Stomach (tissue), 9 donors: ENCODE measurements around the gene POLD4. TPM values are rescaled to one million over a fixed set of nuclear protein-coding genes. Genes with fewer than 3 reads are reported as not detected.
A peak's percentile ranks its signal among the peaks of the same experiment; 100 is the strongest.

Experiments
- DNase-seq, 2 donors: peaks; one replicate each; pipeline versions ENCODE4 v3.0.0 to v3.0.0-alpha.2; 2013 to 2019
- H3K27ac ChIP-seq, 5 donors: fragments of 200-600 bp in 4 of 5; sonication (generic) in 4 of 5; one replicate each; pipeline ENCODE4 v1.5.1; 2013 to 2019; ENCODE audit warnings: mild to moderate bottlenecking in 1 of 5, moderate library complexity in 1 of 5
- H3K27me3 ChIP-seq, 3 donors: fragments of 200-600 bp; sonication (generic); one replicate each; pipeline ENCODE4 v1.5.1; 2017 to 2019; ENCODE audit warnings: mixed run types in 1 of 3
- H3K36me3 ChIP-seq, 4 donors: fragments of 200-600 bp; sonication (generic); 1 replicate in 3 of 4; 2 replicates in 1 of 4; pipeline ENCODE4 v1.5.1; 2016 to 2019
- H3K4me1 ChIP-seq, 4 donors: fragments of 200-600 bp; sonication (generic); one replicate each; pipeline ENCODE4 v1.5.1; 2016 to 2019
- H3K4me3 ChIP-seq, 4 donors: fragments of 200-600 bp; sonication (generic) in 3 of 4; one replicate each; pipeline ENCODE4 v1.5.1; 2016 to 2019; ENCODE audit warnings: mild to moderate bottlenecking in 1 of 4
- H3K9me3 ChIP-seq, 4 donors: fragments of 200-600 bp; sonication (generic); one replicate each; pipeline ENCODE4 v1.5.1; 2016 to 2019
- CTCF ChIP-seq, 7 experiments: fragments of 450-650 bp in 4 of 7; fragments of 200-600 bp in 3 of 7; sonication (generic) in 3 of 7; IDR thresholded peaks; one replicate each; pipeline ENCODE4 v1.5.1; 2016 to 2019; ENCODE audit warnings: antibody characterized with exemption in 7 of 7, control low read depth in 2 of 7, mild to moderate bottlenecking in 1 of 7
- EP300 ChIP-seq: sonication (generic); formaldehyde crosslinking; IDR thresholded peaks from one replicate; pipeline ENCODE4 v1.6.1; 2017; ENCODE audit warnings: antibody characterized with exemption
- POLR2A ChIP-seq, 4 donors: fragments of 450-650 bp; IDR thresholded peaks; one replicate each; pipeline ENCODE4 v1.6.1; 2016; ENCODE audit warnings: antibody characterized with exemption in 4 of 4, control low read depth in 2 of 4, mild to moderate bottlenecking in 1 of 4, moderate library complexity in 1 of 4
- POLR2AphosphoS5 ChIP-seq, 3 donors: sonication (generic); formaldehyde crosslinking; IDR thresholded peaks; one replicate each; pipeline ENCODE4 v1.6.1; 2016; ENCODE audit warnings: antibody characterized with exemption in 3 of 3
- WGBS, 5 donors: extraction: QIAGEN DNeasy Blood & Tissue Kit in 3 of 5; methylation state at CpG; one replicate each; pipeline versions ENCODE4 v1.1.5 to v1.1.7; 2013 to 2018; 5-methylcytosine and 5-hydroxymethylcytosine counted together
- intact Hi-C: fragments of 100-400 bp; cut with DNase I; formaldehyde crosslinking; loops from one replicate; pipeline ENCODE4 v1.15.1; 2023; ENCODE audit warnings: low total_unique reads
- polyA plus RNA-seq, 3 donors: library from polyadenylated mRNA; stranded (reverse); fragments of 200-250 nt; gene quantifications; one replicate each; pipeline ENCODE4 v1.2.3, GENCODE V29; 2013
- total RNA-seq, 5 donors: library from RNA; depleted of rRNA; stranded (reverse); fragments of >200 nt; gene quantifications; one replicate each; pipeline versions ENCODE4 v1.1.0 to v1.2.3, GENCODE V29; 2014 to 2016
- donor health status: healthy with polysubstance abuse.
- donor health status: Bipolar disorder and iron deficiency.
- donor health status: healthy.

The POLD4 gene
- total and polyA plus RNA-seq, 8 donors = 13.8 to 316 (median 109) TPM

- no peak for TF ChIP-seq POLR2A (IDR thresholded peaks at IDR 0.05)
- TF ChIP-seq CTCF (IDR thresholded peaks at IDR 0.05) = no peak
- no peak for TF ChIP-seq POLR2AphosphoS5 (IDR thresholded peaks at IDR 0.05)
- TF ChIP-seq EP300 = no peak
- Histone ChIP-seq H3K4me1 (peaks cover 37 to 62% (median 53%) of the 10 kb centered on the region in 4 donors), H3K9me3 (no peaks in the 10 kb centered on the region), H3K36me3 (no peaks in the 10 kb centered on the region), H3K27ac (peak overlapping the region; percentile 72 to 99 (median 97)), H3K4me3 (peak overlapping the region in 2 of 4 donors; percentile 66 to 77), H3K27me3 (no peaks in the 10 kb centered on the region)
- intact Hi-C loops = no loop called here
- 19 to 36% (median 26%) methylated on average over 5 to 9 of the region's 9 CpGs for WGBS, 5 donors
- DNase-seq = peak in 1 of 2 donors; percentile 34
Observed at GRCh38 chr11:67374571-67375281, 21.4 kb upstream of the POLD4 start.

GRCh38 chr11:67373648-67374570, 20.6 kb upstream of the POLD4 start:
- H3K9me3 ChIP-seq = no peaks in the 10 kb centered on the region
- no peak for TF ChIP-seq EP300
- peak; percentile 29 to 86 (median 45) for TF ChIP-seq POLR2AphosphoS5 (IDR thresholded peaks at IDR 0.05)
- TF ChIP-seq POLR2A (IDR thresholded peaks at IDR 0.05) = peak in 1 of 4 donors; percentile 46
- peak in 5 of 7 experiments; percentile 25 to 62 (median 44) for TF ChIP-seq CTCF (IDR thresholded peaks at IDR 0.05)
- no peaks in the 10 kb centered on the region for H3K27me3 ChIP-seq
- peak overlapping the region; percentile 66 to 92 (median 78) for H3K4me3 ChIP-seq
- peaks cover 44 to 62% (median 57%) of the 10 kb centered on the region in 4 donors for H3K4me1 ChIP-seq
- H3K27ac ChIP-seq = peak overlapping the region; percentile 80 to 99 (median 97)
- WGBS, 5 donors = 2 to 11% (median 4%) methylated on average over 29 to 40 of the region's 40 CpGs
- H3K36me3 ChIP-seq = no peaks in the 10 kb centered on the region
- intact Hi-C loops = no loop called here
- peak; percentile 76 to 87 for DNase-seq

GRCh38 chr11:67372993-67373647, 19.8 kb upstream of the POLD4 start, which contains the start of gene CLCF1:
Gene CLCF1, minus strand, starts transcription at chr11:67373598. Its CDS starts 59 bp downstream, at chr11:67373539.
- intact Hi-C loops = no loop called here
- no peaks in the 10 kb centered on the region for H3K27me3 ChIP-seq

More at GRCh38 chr11:67372993-67373647, 19.8 kb upstream of the POLD4 start, which contains the start of gene CLCF1:
- H3K4me3 ChIP-seq = peak within 1 kb of the TSS; percentile 66 to 92 (median 78)
- H3K9me3 ChIP-seq = no peaks in the 10 kb centered on the region
- TF ChIP-seq CTCF (IDR thresholded peaks at IDR 0.05) (no peak), POLR2AphosphoS5 (IDR thresholded peaks at IDR 0.05) (peak in 1 of 3 donors; percentile 7), EP300 (no peak)
- peak within 1 kb of the TSS; percentile 80 to 99 (median 97) for H3K27ac ChIP-seq
- DNase-seq = peak; percentile 73 to 92
- H3K36me3 ChIP-seq = no peaks in the 10 kb centered on the region
- peaks cover 44 to 69% (median 59%) of the 10 kb centered on the region in 4 donors for H3K4me1 ChIP-seq
- WGBS, 5 donors = 1 to 2% (median 1%) methylated on average over 37 to 74 of the region's 76 CpGs
